ENCODE data around the gene CITED4.

Gene CITED4

GRCh38 chr1:40851643-40852042, 10.5 kb downstream of the CITED4 start:
- no peak for FAIRE-seq

GRCh38 chr1:40849801-40850592, 12.2 kb downstream of the CITED4 start:
- no peak for FAIRE-seq

GRCh38 chr1:40848530-40849189, 13.5 kb downstream of the CITED4 start:
- no peak for FAIRE-seq

- no peak for FAIRE-seq
Observed at GRCh38 chr1:40847023-40847745, 15.0 kb downstream of the CITED4 start.

- FAIRE-seq, result no peak
Observed at GRCh38 chr1:40845895-40846294, 16.3 kb downstream of the CITED4 start.

GRCh38 chr1:40844887-40845878, 17.0 kb downstream of the CITED4 start:
- no peak for FAIRE-seq

GRCh38 chr1:40844079-40844478, 18.1 kb downstream of the CITED4 start:
- FAIRE-seq, result no peak

GRCh38 chr1:40842691-40843090, 19.5 kb downstream of the CITED4 start:
- no peak for FAIRE-seq

- FAIRE-seq, result no peak
Observed at GRCh38 chr1:40842207-40842606, 20.0 kb downstream of the CITED4 start.

- no peak for FAIRE-seq
Observed at GRCh38 chr1:40841602-40842001, 20.6 kb downstream of the CITED4 start.

- FAIRE-seq, result no peak
Observed at GRCh38 chr1:40840526-40841323, 21.4 kb downstream of the CITED4 start.

- no peak for FAIRE-seq
Observed at GRCh38 chr1:40839943-40840335, 22.2 kb downstream of the CITED4 start.

GRCh38 chr1:40838980-40839942, 22.9 kb downstream of the CITED4 start:
- no peak for FAIRE-seq

GRCh38 chr1:40838045-40838979, 23.9 kb downstream of the CITED4 start:
- FAIRE-seq, result no peak

- FAIRE-seq, result no peak
Observed at GRCh38 chr1:40837601-40838000, 24.6 kb downstream of the CITED4 start.

- no peak for FAIRE-seq
Observed at GRCh38 chr1:40836283-40836682, 25.9 kb downstream of the CITED4 start.

GRCh38 chr1:40834968-40835545, 27.1 kb downstream of the CITED4 start:
- FAIRE-seq, result no peak

- FAIRE-seq, result no peak
Observed at GRCh38 chr1:40833979-40834378, 28.2 kb downstream of the CITED4 start.

Data from islet of Langerhans (tissue), 1 donor.